Measurements from ENCODE around the gene ARL4C.
"Not testable (repeated sequence)": the region's sequence is repeated elsewhere in the genome, so short reads cannot be mapped to it uniquely, and the experiment has no call there.

ARL4C gene

DNA sequence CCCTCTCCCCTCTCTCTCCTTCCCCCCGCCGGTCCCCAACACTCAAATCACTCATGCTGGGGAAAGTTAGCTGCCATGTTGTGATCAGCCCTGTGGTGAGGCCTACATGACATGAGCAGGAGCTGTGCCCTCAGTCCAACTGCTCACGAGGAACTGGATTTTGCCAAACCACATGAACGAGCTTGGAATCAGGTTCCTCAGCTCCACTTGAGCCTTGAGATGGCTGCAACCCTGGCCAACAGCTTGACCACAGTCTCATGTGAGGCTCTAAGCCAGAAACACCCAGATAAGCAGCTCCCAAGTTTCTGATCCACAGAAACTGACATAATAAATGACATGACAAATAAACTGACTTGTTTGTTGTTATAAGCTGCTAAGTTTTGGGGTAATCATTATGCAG lies 38.4 kb downstream of the ARL4C start:
- Histone ChIP-seq H3K27me3 (ENCODE audit: control insufficient read depth, insufficient read depth, low read length) (no peaks in the 10 kb centered on the region), H3K27ac (ENCODE audit: low read length) (no peak overlapping the region), H3K4me3 (ENCODE audit: low read length) (no peak overlapping the region), H3K36me3 (ENCODE audit: control insufficient read depth, insufficient read depth, low read length) (no peaks in the 10 kb centered on the region), H3K9me3 (ENCODE audit: control insufficient read depth, insufficient read depth, low read length) (no peaks in the 10 kb centered on the region), H3K4me1 (ENCODE audit: control insufficient read depth, insufficient read depth, low read length) (no peaks in the 10 kb centered on the region)
- no CpG with 5 or more reads among the region's 4 CpGs for WGBS (ENCODE audit: insufficient coverage, insufficient read length)
- no peak for DNase-seq (ENCODE audit: low read depth, low spot score)

DNA sequence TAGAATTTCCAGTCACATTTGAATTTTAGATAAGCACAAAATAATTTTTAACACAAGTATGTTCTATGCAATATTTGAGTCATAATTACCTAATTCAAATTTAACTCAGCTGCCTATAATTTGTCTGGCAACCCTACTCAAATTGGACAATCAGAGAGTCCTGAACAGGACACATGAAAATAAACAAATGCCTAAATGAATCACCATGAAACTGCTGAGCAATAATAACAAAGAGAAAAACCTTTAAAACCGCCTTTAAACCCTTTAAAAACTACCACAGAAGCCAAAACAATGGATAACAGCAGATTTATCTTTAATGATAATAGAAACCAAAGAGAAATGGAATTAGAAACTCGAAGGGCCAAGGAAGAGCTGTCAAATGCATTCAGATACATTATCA lies 39.5 kb downstream of the ARL4C start:
- Histone ChIP-seq H3K9me3 (ENCODE audit: control insufficient read depth, insufficient read depth, low read length) (no peaks in the 10 kb centered on the region), H3K4me1 (ENCODE audit: control insufficient read depth, insufficient read depth, low read length) (no peaks in the 10 kb centered on the region), H3K36me3 (ENCODE audit: control insufficient read depth, insufficient read depth, low read length) (no peaks in the 10 kb centered on the region), H3K27ac (ENCODE audit: low read length) (no peak overlapping the region), H3K4me3 (ENCODE audit: low read length) (no peak overlapping the region), H3K27me3 (ENCODE audit: control insufficient read depth, insufficient read depth, low read length) (no peaks in the 10 kb centered on the region)
- no CpG with 5 or more reads among the region's 2 CpGs for WGBS (ENCODE audit: insufficient coverage, insufficient read length)
- no peak for DNase-seq (ENCODE audit: low read depth, low spot score)

DNA sequence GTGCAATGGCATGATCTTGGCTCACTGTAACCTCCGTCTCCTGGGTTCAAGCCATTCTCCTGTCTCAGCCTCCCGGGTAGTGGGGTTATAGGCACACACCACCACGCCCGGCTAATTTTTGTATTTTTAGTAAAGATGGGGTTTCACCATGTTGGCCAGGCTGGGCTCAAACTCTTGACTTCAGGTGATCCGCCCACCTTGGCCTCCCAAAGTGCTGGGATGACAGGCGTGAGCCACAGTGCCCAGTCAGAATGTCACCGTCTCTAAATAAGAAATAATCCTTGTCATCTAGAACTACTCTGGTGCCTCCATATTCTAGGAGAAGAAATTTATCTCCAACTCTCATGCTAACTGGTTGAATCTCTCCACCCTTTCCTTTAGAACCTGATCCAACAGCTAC lies 41.6 kb downstream of the ARL4C start:
- not testable (repeated sequence) for H3K4me1 ChIP-seq (ENCODE audit: control insufficient read depth, insufficient read depth, low read length); H3K9me3 ChIP-seq (ENCODE audit: control insufficient read depth, insufficient read depth, low read length); DNase-seq (ENCODE audit: low read depth, low spot score); H3K27ac ChIP-seq (ENCODE audit: low read length); H3K4me3 ChIP-seq (ENCODE audit: low read length); H3K27me3 ChIP-seq (ENCODE audit: control insufficient read depth, insufficient read depth, low read length); H3K36me3 ChIP-seq (ENCODE audit: control insufficient read depth, insufficient read depth, low read length)
- no CpG with 5 or more reads among the region's 7 CpGs for WGBS (ENCODE audit: insufficient coverage, insufficient read length)

DNA sequence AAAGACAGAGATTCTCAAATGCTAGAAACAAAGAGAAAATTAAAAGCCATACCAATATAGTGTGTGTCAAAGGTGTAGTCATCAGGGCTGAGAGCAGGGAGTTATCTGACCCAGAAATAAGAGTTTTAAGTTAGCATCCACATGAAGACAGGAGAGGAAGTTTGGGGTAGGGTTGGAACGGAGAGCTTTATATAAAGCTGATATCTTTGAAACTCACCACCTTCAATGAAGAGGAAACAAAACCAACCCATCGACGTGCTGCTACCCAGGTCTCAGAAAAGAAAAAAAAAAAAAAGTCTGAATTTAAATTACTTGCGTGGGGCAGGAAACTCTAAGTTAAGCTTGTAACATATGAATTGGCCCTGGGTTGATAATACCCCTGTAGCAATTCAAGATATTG lies 42.4 kb downstream of the ARL4C start:
- no CpG with 5 or more reads among the region's 4 CpGs for WGBS (ENCODE audit: insufficient coverage, insufficient read length)
- no peak overlapping the region for H3K27ac ChIP-seq (ENCODE audit: low read length)

DNA sequence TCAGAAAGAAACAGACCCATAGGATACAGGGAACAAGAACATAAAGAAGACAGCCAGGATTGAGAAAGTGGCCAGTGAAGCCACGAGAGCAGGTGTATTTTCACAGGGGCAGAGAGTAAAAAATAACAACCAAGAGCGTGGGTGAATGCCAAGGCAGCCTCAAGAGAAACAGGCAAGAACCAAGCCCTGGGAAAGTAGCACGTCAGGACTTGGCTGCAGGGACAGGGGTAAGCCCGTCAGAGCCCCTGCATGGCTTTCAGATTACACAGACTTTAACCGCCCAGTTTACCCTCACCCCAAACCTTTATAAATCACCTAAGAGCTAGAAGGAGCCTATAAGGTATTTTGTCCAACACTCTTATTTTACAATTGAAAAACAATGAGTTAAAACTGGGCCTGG lies 43.7 kb downstream of the ARL4C start:
- H3K4me3 ChIP-seq (ENCODE audit: low read length), result no peak overlapping the region
- 0 out of 2 replicates have a peak, but pooled peaks cover 4% of the 10 kb centered on the region for H3K4me1 ChIP-seq (ENCODE audit: control insufficient read depth, insufficient read depth, low read length)
- H3K27ac ChIP-seq (ENCODE audit: low read length), result no peak overlapping the region
- no peak for DNase-seq (ENCODE audit: low read depth, low spot score)
- no CpG with 5 or more reads among the region's 5 CpGs for WGBS (ENCODE audit: insufficient coverage, insufficient read length)
- H3K9me3 ChIP-seq (ENCODE audit: control insufficient read depth, insufficient read depth, low read length), result no peaks in the 10 kb centered on the region
- no peaks in the 10 kb centered on the region for H3K27me3 ChIP-seq (ENCODE audit: control insufficient read depth, insufficient read depth, low read length)
- no peaks in the 10 kb centered on the region for H3K36me3 ChIP-seq (ENCODE audit: control insufficient read depth, insufficient read depth, low read length)

More for the DNA sequence above, 42.4 kb downstream of the ARL4C start:
- H3K27me3 ChIP-seq (ENCODE audit: control insufficient read depth, insufficient read depth, low read length), result no peaks in the 10 kb centered on the region
- H3K36me3 ChIP-seq (ENCODE audit: control insufficient read depth, insufficient read depth, low read length), result no peaks in the 10 kb centered on the region
- 0 out of 2 replicates have a peak, but pooled peaks cover 4% of the 10 kb centered on the region for H3K4me1 ChIP-seq (ENCODE audit: control insufficient read depth, insufficient read depth, low read length)
- no peaks in the 10 kb centered on the region for H3K9me3 ChIP-seq (ENCODE audit: control insufficient read depth, insufficient read depth, low read length)
- DNase-seq (ENCODE audit: low read depth, low spot score), result no peak
- no peak overlapping the region for H3K4me3 ChIP-seq (ENCODE audit: low read length)

DNA sequence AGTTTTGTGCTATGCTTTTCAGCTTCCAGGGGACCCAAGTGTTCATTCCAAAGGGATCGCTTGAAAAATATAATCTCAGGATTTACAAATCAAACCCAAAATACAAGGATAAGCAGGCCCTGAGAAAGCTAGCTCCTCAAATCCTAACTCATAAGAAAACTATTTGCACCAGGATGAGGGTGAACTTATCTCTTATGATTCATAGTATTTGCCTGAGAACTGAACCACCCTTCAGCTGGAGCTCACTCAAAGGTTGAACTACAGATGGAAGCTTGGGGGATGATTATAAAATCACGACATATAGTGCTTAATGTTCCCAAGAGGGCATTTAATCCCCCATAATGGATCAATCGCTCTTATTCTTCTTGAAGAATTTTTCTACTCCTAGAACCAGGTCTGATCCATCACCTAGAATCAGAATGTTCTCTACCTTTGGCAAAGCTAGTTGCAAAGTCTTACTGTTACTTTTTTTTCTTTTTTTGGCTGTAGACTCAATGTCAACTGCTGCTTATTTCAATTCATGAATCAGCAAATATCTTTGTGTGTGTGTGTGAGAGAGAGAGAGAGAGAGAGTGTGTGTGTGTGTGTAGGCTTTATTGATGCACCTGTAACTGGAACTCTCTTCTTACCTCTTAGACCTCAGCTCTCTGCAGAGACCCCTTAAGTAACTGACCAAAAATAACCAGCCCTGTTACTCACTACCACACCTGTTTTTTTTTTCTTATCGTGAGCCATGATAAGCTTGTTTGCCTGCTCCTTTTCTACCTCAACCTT lies 44.8 kb downstream of the ARL4C start:
- no peak overlapping the region for H3K4me3 ChIP-seq (ENCODE audit: low read length)
- no CpG with 5 or more reads among the region's 4 CpGs for WGBS (ENCODE audit: insufficient coverage, insufficient read length)
- no peaks in the 10 kb centered on the region for H3K9me3 ChIP-seq (ENCODE audit: control insufficient read depth, insufficient read depth, low read length)
- no peak overlapping the region for H3K27ac ChIP-seq (ENCODE audit: low read length)
- no peak for DNase-seq (ENCODE audit: low read depth, low spot score)
- H3K36me3 ChIP-seq (ENCODE audit: control insufficient read depth, insufficient read depth, low read length), result no peaks in the 10 kb centered on the region
- H3K27me3 ChIP-seq (ENCODE audit: control insufficient read depth, insufficient read depth, low read length), result no peaks in the 10 kb centered on the region
- 0 out of 2 replicates have a peak, but pooled peaks cover 4% of the 10 kb centered on the region for H3K4me1 ChIP-seq (ENCODE audit: control insufficient read depth, insufficient read depth, low read length)

DNA sequence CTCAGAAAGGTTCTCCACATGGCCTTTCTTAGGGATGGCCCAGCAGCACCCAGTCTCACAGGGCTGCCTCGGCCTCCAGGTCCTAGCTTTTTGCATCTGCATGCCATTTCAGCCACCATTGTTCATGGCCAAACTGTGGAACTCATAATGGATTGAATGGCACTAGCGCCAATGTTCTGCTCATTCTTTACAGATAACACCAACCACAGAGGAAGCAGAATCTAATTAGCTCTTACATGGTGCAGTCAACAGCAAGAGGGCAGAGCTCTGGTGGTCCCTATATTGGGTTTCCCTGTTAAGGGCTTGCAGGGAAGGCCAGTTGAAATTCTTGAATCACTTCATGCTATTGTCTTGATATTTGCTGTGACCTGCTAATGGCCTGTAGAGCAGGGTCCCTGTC lies 45.6 kb downstream of the ARL4C start:
- DNase-seq (ENCODE audit: low read depth, low spot score), result no peak
- no peaks in the 10 kb centered on the region; the same call in 1 of the 2 replicates for H3K36me3 ChIP-seq (ENCODE audit: control insufficient read depth, insufficient read depth, low read length)
- no peaks in the 10 kb centered on the region for H3K27me3 ChIP-seq (ENCODE audit: control insufficient read depth, insufficient read depth, low read length)
- WGBS (ENCODE audit: insufficient coverage, insufficient read length), result no CpG with 5 or more reads among the region's 2 CpGs
- H3K9me3 ChIP-seq (ENCODE audit: control insufficient read depth, insufficient read depth, low read length), result no peaks in the 10 kb centered on the region
- no peak overlapping the region for H3K27ac ChIP-seq (ENCODE audit: low read length)
- no peak overlapping the region for H3K4me3 ChIP-seq (ENCODE audit: low read length)
- peaks cover 6% of the 10 kb centered on the region; the same call in 1 of the 2 replicates for H3K4me1 ChIP-seq (ENCODE audit: control insufficient read depth, insufficient read depth, low read length)

DNA sequence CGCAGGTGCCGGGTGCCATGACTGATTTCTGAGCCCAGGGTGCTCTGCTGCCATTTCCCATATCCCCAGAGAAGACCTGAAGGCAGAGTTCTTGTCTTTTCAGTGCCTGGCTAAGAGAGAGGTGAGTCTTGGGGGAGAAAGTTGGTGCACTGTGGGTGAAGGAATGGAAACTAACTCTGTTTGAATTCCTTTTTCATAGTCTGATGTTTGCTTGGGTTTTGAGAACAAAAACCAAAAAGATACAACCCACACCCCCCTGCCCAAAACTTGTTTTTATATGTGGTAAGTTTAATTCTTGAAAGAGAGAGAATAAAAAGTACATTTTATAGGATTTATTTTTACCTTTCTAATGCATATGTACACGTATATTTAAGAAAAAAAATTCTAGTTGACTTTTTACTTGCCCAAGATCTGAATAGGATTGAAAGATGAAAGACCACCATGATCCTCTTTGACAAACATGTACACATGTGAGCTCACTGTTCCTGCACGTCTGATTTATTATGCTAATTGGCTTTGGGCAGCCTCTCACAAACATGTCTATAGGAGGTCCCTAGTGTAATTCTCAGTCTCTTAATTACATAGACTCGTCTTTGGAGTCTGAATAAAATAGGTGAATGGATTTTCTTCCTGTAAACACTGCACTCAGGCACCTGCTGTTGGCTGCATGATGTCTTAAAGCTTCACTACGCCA lies 46.3 kb downstream of the ARL4C start:
- WGBS (ENCODE audit: insufficient coverage, insufficient read length), result no CpG with 5 or more reads among the region's 6 CpGs
- Histone ChIP-seq H3K27ac (ENCODE audit: low read length) (no peak overlapping the region), H3K9me3 (ENCODE audit: control insufficient read depth, insufficient read depth, low read length) (no peaks in the 10 kb centered on the region), H3K4me1 (ENCODE audit: control insufficient read depth, insufficient read depth, low read length) (peaks cover 6% of the 10 kb centered on the region; the same call in 1 of the 2 replicates), H3K36me3 (ENCODE audit: control insufficient read depth, insufficient read depth, low read length) (no peaks in the 10 kb centered on the region; the same call in 1 of the 2 replicates), H3K4me3 (ENCODE audit: low read length) (no peak overlapping the region), H3K27me3 (ENCODE audit: control insufficient read depth, insufficient read depth, low read length) (no peaks in the 10 kb centered on the region)
- no peak for DNase-seq (ENCODE audit: low read depth, low spot score)

DNA sequence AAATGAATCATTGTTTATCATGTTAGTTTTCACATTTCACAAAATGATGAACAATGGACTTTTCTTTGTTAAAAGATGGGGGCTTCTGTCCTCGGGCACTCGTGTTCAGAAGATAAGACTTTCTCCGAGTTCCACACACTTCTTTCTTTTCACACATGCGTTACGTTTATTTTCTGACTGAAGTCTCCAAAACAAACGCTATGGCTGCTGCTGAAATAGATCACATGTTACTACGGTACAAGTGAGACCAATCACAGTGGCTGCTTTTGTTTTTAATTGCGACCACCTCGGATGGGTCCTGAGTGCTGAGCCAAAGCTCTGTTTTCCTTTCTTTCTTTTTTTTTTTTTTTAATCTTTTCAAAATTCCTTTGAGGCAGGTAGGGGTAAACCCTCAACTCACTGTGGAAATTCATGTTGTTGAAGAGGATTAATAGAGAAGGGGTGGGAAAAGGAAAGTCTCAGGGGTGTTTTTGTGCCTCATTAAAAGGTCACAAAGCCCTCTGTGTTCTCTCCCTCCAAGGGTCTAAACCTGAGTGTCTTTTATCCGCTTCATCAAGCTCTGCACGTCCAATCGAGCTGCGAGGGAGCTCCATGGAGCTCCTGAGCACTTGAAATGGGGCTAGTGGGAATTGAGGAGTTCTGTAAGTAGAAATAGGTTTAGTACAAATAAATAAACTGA lies 48.2 kb downstream of the ARL4C start:
- no peaks in the 10 kb centered on the region; the same call in 1 of the 2 replicates for H3K36me3 ChIP-seq (ENCODE audit: control insufficient read depth, insufficient read depth, low read length)
- no peaks in the 10 kb centered on the region for H3K9me3 ChIP-seq (ENCODE audit: control insufficient read depth, insufficient read depth, low read length)
- DNase-seq (ENCODE audit: low read depth, low spot score), result no peak
- H3K27ac ChIP-seq (ENCODE audit: low read length), result no peak overlapping the region
- no CpG with 5 or more reads among the region's 13 CpGs for WGBS (ENCODE audit: insufficient coverage, insufficient read length)
- H3K4me3 ChIP-seq (ENCODE audit: low read length), result no peak overlapping the region
- H3K27me3 ChIP-seq (ENCODE audit: control insufficient read depth, insufficient read depth, low read length), result no peaks in the 10 kb centered on the region
- peaks cover 6% of the 10 kb centered on the region; the same call in 1 of the 2 replicates for H3K4me1 ChIP-seq (ENCODE audit: control insufficient read depth, insufficient read depth, low read length)

DNA sequence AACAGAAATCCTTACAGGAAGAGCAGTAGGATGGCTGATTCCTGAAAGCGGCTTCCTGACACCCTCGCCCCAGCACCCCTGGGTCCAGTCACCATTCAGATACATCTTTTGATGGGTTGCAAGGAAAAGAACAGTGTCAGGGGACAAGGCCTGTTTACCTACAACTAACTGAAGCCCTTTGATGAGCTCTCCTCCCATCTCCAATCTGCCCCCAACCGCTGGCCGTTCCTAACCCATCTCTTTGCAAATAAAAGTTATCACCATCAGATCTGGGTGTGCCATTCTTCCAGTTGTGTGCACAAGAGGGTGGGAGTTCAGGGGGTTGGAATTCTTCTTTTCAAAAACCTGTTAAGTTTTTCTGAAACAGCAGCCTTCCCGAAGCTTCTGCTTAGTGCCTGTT lies 48.9 kb downstream of the ARL4C start:
- no CpG with 5 or more reads among the region's 5 CpGs for WGBS (ENCODE audit: insufficient coverage, insufficient read length)
- no peaks in the 10 kb centered on the region for H3K27me3 ChIP-seq (ENCODE audit: control insufficient read depth, insufficient read depth, low read length)
- no peak for DNase-seq (ENCODE audit: low read depth, low spot score)
- no peak overlapping the region for H3K27ac ChIP-seq (ENCODE audit: low read length)
- no peaks in the 10 kb centered on the region; the same call in 1 of the 2 replicates for H3K36me3 ChIP-seq (ENCODE audit: control insufficient read depth, insufficient read depth, low read length)
- peaks cover 6% of the 10 kb centered on the region; the same call in 1 of the 2 replicates for H3K4me1 ChIP-seq (ENCODE audit: control insufficient read depth, insufficient read depth, low read length)
- H3K4me3 ChIP-seq (ENCODE audit: low read length), result no peak overlapping the region
- H3K9me3 ChIP-seq (ENCODE audit: control insufficient read depth, insufficient read depth, low read length), result no peaks in the 10 kb centered on the region
